KOPT-K1 (cell line): ENCODE data around the gene TAAR1.
"Not testable (repeated sequence)": the region's sequence is repeated elsewhere in the genome, so short reads cannot be mapped to it uniquely, and the experiment has no call there.

Experiments used
- H3K27ac ChIP-seq: fragments of 200-600 bp; sonication (generic); 2 replicates; pipeline ENCODE4 v1.5.1; 2016; ENCODE audit warnings: antibody characterized with exemption, mild to moderate bottlenecking, low read depth, low read length; ENCODE audit not compliant: poor library complexity, severe bottlenecking
- H3K36me3 ChIP-seq: fragments of 200-600 bp; sonication (generic); 2 replicates; pipeline ENCODE4 v1.5.1; 2017; ENCODE audit warnings: antibody characterized with exemption, mild to moderate bottlenecking, low read length, moderate library complexity; ENCODE audit not compliant: insufficient read depth
- H3K9me3 ChIP-seq: fragments of 200-600 bp; sonication (generic); 2 replicates; pipeline ENCODE4 v1.5.1; 2017; ENCODE audit warnings: antibody characterized with exemption, low read length, mild to moderate bottlenecking; ENCODE audit not compliant: insufficient read depth, poor library complexity, severe bottlenecking

TAAR1 gene

GRCh38 chr6:132634796-132635195 lies 24.2 kb downstream of the TAAR1 start:
- no peaks in the 10 kb centered on the region for H3K9me3 ChIP-seq
- no peak overlapping the region for H3K27ac ChIP-seq
- H3K36me3 ChIP-seq: no peaks in the 10 kb centered on the region

- Histone ChIP-seq H3K27ac (no peak overlapping the region), H3K9me3 (no peaks in the 10 kb centered on the region), H3K36me3 (no peaks in the 10 kb centered on the region)
Observed at GRCh38 chr6:132633362-132633761, 25.6 kb downstream of the TAAR1 start.

DNA sequence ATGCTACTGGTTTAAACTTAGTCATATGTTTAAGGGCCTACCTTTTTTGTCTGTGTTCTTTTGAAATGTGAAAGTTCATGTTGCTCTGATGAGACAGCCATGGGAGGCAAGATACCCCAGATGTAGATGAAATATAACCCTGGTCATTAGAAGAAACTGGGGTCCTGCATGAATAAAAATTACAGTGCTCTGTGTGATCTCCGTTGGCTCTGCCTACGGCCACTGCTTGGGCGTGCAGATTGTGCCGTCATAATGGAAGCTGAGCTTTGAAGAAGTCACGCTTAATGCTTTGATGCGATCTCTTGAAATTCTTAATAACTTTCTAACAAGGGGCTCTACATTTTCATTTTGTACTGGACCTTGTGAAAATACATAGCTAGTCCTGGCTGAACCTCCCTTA lies 34.8 kb downstream of the TAAR1 start, which contains the start of gene TAAR2:
TSS of gene TAAR2 (minus strand) at position 101 of the 400 bp plus-strand sequence. CDS start at position 101, 0 bp downstream.
- Histone ChIP-seq H3K27ac (no peak within 1 kb of the TSS), H3K9me3 (no peaks in the 10 kb centered on the region), H3K36me3 (no peaks in the 10 kb centered on the region)

DNA sequence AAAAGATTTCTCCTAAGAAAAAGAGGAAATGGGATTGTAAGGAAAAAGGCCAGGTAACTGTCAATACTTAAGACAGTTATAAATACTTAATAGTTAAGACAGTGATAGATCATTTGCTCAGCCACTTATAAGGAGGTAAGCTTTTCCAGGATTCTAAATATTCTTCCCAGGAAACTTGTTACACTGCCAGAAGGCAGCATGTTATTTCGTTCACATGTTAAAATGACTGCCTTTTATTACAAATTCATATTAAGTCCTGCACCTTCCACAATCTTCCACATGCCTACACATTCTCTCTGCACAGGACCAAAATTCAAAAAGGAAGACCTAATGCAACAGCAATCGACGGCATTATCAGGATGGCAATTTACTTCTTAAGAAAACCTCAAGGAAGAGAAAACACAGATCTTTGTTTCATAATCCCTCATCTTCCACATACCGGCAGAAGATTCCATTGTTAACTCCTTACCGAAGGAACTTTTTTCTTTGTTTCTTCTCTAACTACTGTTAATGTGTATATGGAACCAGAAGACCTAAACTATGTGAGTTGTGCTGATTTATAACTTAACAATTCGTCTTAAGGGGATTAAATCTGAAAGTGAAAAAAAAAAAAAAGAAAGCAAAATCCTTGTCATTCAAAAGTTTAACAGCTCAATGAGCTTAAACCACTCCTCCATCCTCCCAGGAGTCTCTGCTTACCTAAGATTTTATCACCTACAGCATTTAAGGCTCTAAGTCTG lies 35.7 kb downstream of the TAAR1 start:
- Histone ChIP-seq H3K9me3 (no peaks in the 10 kb centered on the region), H3K36me3 (no peaks in the 10 kb centered on the region), H3K27ac (no peak overlapping the region)

DNA sequence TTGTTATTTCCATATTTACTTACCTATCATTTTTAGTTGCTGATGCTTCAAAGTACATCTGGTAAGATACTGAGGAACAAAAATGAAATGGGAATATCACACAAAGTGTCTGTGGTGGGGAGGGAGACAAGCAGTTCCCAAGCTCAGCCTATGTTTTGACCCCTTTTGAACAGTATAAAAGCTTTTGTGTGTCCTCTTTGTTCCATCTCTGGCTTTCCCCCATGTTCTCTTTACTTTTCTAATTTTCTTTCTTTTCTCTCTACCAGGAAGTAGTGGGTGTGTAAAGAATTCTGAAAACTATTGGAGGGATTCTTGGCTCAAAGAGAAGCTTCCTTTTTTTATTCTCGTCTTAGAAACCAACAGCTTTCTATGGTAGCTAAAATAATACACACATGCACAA lies 42.3 kb downstream of the TAAR1 start:
- no peaks in the 10 kb centered on the region for H3K9me3 ChIP-seq
- no peaks in the 10 kb centered on the region for H3K36me3 ChIP-seq
- no peak overlapping the region for H3K27ac ChIP-seq

DNA sequence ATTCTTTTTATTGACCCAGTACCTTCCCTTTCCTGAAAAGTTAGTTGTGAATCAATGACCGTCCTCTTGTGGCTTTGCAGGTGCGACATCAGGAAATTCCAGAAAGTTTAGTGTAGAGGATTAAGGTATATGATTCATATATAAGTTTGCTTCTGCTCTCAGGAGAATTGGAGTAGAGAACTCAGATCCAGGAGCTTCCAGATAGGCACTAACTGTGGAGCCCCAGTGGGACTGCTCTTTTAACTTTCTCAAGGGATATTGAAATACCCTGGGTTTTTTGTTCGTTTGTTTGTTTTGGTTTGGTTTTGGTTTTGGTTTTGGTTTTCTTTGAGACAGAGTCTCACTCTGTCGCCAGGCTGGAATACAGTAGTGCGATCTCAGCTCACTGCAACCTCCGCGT lies 44.4 kb downstream of the TAAR1 start:
- no peaks in the 10 kb centered on the region for H3K9me3 ChIP-seq
- H3K36me3 ChIP-seq: no peaks in the 10 kb centered on the region
- H3K27ac ChIP-seq: no peak overlapping the region

GRCh38 chr6:132612449-132613108 lies 46.4 kb downstream of the TAAR1 start:
- H3K9me3 ChIP-seq: no peaks in the 10 kb centered on the region
- no peak overlapping the region for H3K27ac ChIP-seq
- no peaks in the 10 kb centered on the region for H3K36me3 ChIP-seq

DNA sequence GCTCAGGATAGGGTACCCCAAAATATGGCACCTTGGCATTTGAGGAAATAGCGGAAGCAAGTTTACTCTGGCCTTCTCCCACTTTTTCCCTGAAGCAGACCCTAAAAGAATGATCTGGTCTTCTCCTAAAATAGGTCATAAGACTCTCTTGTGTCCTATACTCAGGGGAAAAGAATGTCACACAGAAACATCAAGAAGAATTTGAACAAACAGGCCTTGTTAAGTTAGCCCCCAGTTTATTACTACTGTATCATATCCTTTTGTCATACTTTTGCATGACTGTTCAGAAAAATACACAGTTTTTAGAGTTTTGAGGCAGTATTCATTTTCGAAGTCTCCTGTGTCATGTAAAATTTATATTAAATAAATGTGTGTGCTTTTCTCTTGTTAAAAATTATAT lies 47.4 kb downstream of the TAAR1 start:
- no peaks in the 10 kb centered on the region for H3K9me3 ChIP-seq
- no peak overlapping the region for H3K27ac ChIP-seq
- H3K36me3 ChIP-seq: no peaks in the 10 kb centered on the region

- H3K9me3 ChIP-seq: no peaks in the 10 kb centered on the region
- H3K27ac ChIP-seq: no peak overlapping the region
- H3K36me3 ChIP-seq: no peaks in the 10 kb centered on the region
Observed at GRCh38 chr6:132607544-132608233, 51.3 kb downstream of the TAAR1 start.

GRCh38 chr6:132604635-132605152 lies 54.3 kb downstream of the TAAR1 start:
- H3K36me3 ChIP-seq: no peaks in the 10 kb centered on the region
- H3K27ac ChIP-seq: no peak overlapping the region
- H3K9me3 ChIP-seq: no peaks in the 10 kb centered on the region

DNA sequence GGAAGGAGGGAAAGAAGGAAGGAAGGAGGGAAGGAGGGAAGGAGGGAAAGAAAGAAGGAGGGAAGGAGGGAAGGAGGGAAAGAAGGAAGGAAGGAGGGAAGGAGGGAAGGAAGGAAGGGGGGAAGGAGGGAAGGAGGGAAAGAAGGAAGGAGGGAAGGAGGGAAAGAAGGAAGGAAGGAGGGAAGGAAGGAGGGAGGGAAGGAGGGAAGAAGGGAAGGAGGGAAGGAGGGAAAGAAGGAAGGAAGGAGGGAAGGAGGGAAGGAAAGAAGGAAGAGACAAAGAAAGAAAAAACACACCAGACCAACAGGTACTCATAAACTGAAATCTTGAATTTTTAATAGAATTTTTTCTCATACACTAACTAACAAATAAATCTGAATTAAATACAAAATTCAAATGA lies 58.1 kb downstream of the TAAR1 start:
- not testable (repeated sequence) for H3K36me3 ChIP-seq, H3K27ac ChIP-seq, H3K9me3 ChIP-seq

GRCh38 chr6:132598473-132598872 lies 60.5 kb downstream of the TAAR1 start:
- Histone ChIP-seq H3K36me3 (no peaks in the 10 kb centered on the region), H3K9me3 (no peaks in the 10 kb centered on the region), H3K27ac (no peak overlapping the region)

GRCh38 chr6:132596201-132596600 lies 62.8 kb downstream of the TAAR1 start:
- no peaks in the 10 kb centered on the region for H3K36me3 ChIP-seq

More at GRCh38 chr6:132596201-132596600, 62.8 kb downstream of the TAAR1 start:
- H3K27ac ChIP-seq: no peak overlapping the region
- H3K9me3 ChIP-seq: no peaks in the 10 kb centered on the region
